PC-9 (cell line): ENCODE results near the gene SPEM3. TPM values are rescaled to one million over a fixed set of nuclear protein-coding genes. Genes with fewer than 3 reads are reported as not detected.

Experiments used
- BruUV-seq: library from RNA; stranded (reverse); fragments of 400-500 nt; replicated peaks from 2 replicates; lab custom pipeline; 2021; lab: Mats Ljungman, UMichigan
- CTCF ChIA-PET: fragments of 300-600 bp; sonication (Branson Sonifier 250); formaldehyde crosslinking; loops from one replicate; lab custom pipeline; 2022; ENCODE audit warnings: antibody characterized with exemption; lab: Charles Lee
- POLR2A ChIA-PET: fragments of 300-600 bp; sonication (Branson Sonifier 250); formaldehyde crosslinking; loops from one replicate; lab custom pipeline; 2022; ENCODE audit warnings: antibody characterized with exemption; ENCODE audit not compliant: unreplicated experiment; lab: Charles Lee
- DNase-seq, 2 experiments: peaks; one replicate each; pipeline versions ENCODE4 v3.0.0 to v3.0.0-alpha.2; 2015 to 2022; ENCODE audit warnings: mixed read lengths in 1 of 2
- H2AFZ ChIP-seq: fragments of 200-600 bp; sonication (generic); 2 replicates; pipeline ENCODE4 v1.8.1; 2017; ENCODE audit warnings: antibody characterized with exemption
- H3F3A ChIP-seq: fragments of 200-600 bp; sonication (generic); 2 replicates; pipeline ENCODE4 v1.8.1; 2017; ENCODE audit warnings: antibody characterized with exemption, mild to moderate bottlenecking, low read depth; ENCODE audit not compliant: insufficient read depth
- H3K27ac ChIP-seq: fragments of 200-600 bp; sonication (generic); 2 replicates; pipeline ENCODE4 v1.6.1; 2016; ENCODE audit warnings: mixed run types
- H3K27me3 ChIP-seq: fragments of 200-600 bp; sonication (generic); 2 replicates; pipeline ENCODE4 v1.6.1; 2016; ENCODE audit warnings: low read depth, mixed run types; ENCODE audit not compliant: insufficient read depth
- H3K36me3 ChIP-seq: fragments of 200-600 bp; sonication (generic); 2 replicates; pipeline ENCODE4 v1.6.1; 2016; ENCODE audit warnings: low read depth, mixed run types
- H3K4me1 ChIP-seq: fragments of 200-600 bp; sonication (generic); replicated peaks from 2 replicates; pipeline ENCODE4 v1.6.1; 2016; ENCODE audit warnings: mixed run types; ENCODE audit not compliant: insufficient read depth
- H3K4me2 ChIP-seq: fragments of 200-600 bp; sonication (generic); 2 replicates; pipeline ENCODE4 v1.6.1; 2017; ENCODE audit warnings: mixed run types
- H3K4me3 ChIP-seq: fragments of 200-600 bp; sonication (generic); 2 replicates; pipeline ENCODE4 v1.6.1; 2016; ENCODE audit warnings: mixed run types
- H3K79me2 ChIP-seq: fragments of 200-600 bp; sonication (generic); 2 replicates; pipeline ENCODE4 v1.6.1; 2017; ENCODE audit warnings: low read depth, mixed run types
- H3K9me2 ChIP-seq: fragments of 200-600 bp; sonication (generic); 2 replicates; pipeline ENCODE4 v1.8.1; 2017; ENCODE audit warnings: mild to moderate bottlenecking; ENCODE audit not compliant: insufficient read depth
- H3K9me3 ChIP-seq: fragments of 200-600 bp; sonication (generic); 2 replicates; pipeline ENCODE4 v1.8.1; 2016; ENCODE audit warnings: low read depth; ENCODE audit not compliant: insufficient read depth
- H4K20me1 ChIP-seq: fragments of 200-600 bp; sonication (generic); 2 replicates; pipeline ENCODE4 v1.8.1; 2017; ENCODE audit not compliant: insufficient read depth
- CTCF ChIP-seq: fragments of 200-600 bp; sonication (generic); conservative IDR thresholded peaks from 2 replicates; pipeline ENCODE4 v1.6.1; 2017; ENCODE audit warnings: mixed run types, antibody characterized with exemption, mild to moderate bottlenecking, moderate library complexity
- EZH2 ChIP-seq: fragments of 200-600 bp; sonication (generic); IDR thresholded peaks from 2 replicates; pipeline ENCODE4 v1.8.0; 2017; ENCODE audit warnings: antibody characterized with exemption, low read depth
- intact Hi-C: fragments of 100-400 bp; cut with micrococcal nuclease; formaldehyde crosslinking; loops from one replicate; pipeline ENCODE4 v1.10.0; 2022; ENCODE audit not compliant: unreplicated experiment
- total RNA-seq: library from RNA; stranded (reverse); gene quantifications from 2 replicates; pipeline ENCODE4 v1.2.3, GENCODE V29; 2021

Gene SPEM3
- total RNA-seq, 1 experiment from 2014 or later = not detected

- TF ChIP-seq EZH2 = no peak
- TF ChIP-seq CTCF = no peak
- intact Hi-C loops = no loop called here
- no peak for DNase-seq
- CTCF ChIA-PET = no interaction called here
- Histone ChIP-seq H3F3A (no peaks in the 10 kb centered on the region), H3K9me3 (no peaks in the 10 kb centered on the region), H3K36me3 (no peaks in the 10 kb centered on the region), H4K20me1 (no peaks in the 10 kb centered on the region), H3K27ac (no peak overlapping the region), H3K4me1 (no peaks in the 10 kb centered on the region; the same call in 1 of the 2 replicates), H3K9me2 (no peaks in the 10 kb centered on the region), H3K4me3 (no peak overlapping the region), H3K27me3 (no peaks in the 10 kb centered on the region), H2AFZ (no peak overlapping the region), H3K4me2 (no peak overlapping the region), H3K79me2 (no peaks in the 10 kb centered on the region)
- no TSS peak for BruUV-seq
- POLR2A ChIA-PET = no interaction called here
Observed at GRCh38 chr17:7409716-7410115, 18.9 kb upstream of the SPEM3 start.

DNA sequence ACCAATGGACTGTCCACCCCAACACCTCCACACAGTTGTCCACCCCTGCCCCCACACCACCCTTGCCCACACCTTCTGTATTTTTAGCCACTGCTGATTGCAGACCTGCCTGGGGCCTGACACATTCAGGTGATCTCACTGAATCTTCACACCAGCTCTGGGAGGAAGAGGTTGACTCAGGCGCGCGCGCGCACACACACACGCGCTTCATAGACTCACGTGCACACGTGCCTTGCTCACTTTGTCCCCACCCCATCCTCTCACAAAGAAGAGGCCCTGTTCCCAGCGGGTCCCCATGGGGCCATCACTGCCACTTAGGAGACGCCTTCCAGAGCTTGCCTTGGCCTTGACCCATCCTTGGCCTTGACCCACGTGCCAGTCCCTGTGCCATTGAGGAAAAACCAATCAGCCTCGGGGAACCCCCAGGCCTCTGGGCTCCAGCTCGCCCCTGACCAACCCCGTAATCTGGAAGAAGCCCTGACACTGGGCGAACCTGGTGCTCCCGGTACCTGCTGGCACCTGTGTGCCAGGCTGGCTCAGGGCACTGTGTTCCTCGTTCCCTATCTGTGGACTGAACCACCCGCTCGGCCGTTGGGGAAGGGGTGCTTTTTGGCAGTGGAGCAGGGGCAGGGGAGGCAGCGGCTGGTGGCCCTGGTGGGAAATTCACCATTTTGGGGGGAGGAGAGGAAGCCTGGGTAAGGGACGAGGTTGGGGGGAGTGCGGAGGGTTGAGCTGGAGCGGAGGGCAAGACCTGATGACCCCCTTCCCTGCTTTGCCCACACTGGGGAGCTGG lies 17.8 kb upstream of the SPEM3 start:
- H3K4me1 ChIP-seq = no peaks in the 10 kb centered on the region; the same call in 1 of the 2 replicates
- DNase-seq = no peak
- no peak for TF ChIP-seq EZH2
- TF ChIP-seq CTCF = no peak
- no peaks in the 10 kb centered on the region for H3K9me3 ChIP-seq
- no peaks in the 10 kb centered on the region for H3K9me2 ChIP-seq
- H3K27me3 ChIP-seq = no peaks in the 10 kb centered on the region
- no peak overlapping the region for H3K4me3 ChIP-seq
- no peak overlapping the region for H3K27ac ChIP-seq
- POLR2A ChIA-PET = no interaction called here
- H4K20me1 ChIP-seq = no peaks in the 10 kb centered on the region
- no peaks in the 10 kb centered on the region for H3F3A ChIP-seq
- CTCF ChIA-PET = no interaction called here
- H3K36me3 ChIP-seq = no peaks in the 10 kb centered on the region
- H3K79me2 ChIP-seq = no peaks in the 10 kb centered on the region
- no TSS peak for BruUV-seq
- intact Hi-C loops = no loop called here
- H3K4me2 ChIP-seq = no peak overlapping the region
- no peak overlapping the region for H2AFZ ChIP-seq

DNA sequence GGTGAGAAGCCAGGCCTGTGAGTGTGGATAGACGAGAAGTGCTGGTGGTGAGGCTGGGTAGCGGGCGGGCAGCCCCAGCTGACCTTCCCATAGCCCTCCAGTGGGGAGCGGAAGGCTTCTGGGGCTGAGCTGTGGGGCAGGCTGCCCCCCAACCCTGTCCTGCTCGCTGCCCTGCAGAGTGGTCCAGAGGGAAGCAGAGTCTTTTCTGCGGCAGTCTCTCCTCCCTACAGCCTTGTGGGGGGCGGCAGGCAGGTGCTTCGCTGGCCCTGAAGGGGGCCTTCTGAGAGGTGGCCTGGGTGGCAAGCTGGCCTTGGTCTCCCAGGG lies 17.3 kb upstream of the SPEM3 start:
- Histone ChIP-seq H3K4me3 (no peak overlapping the region), H4K20me1 (no peaks in the 10 kb centered on the region), H3K36me3 (no peaks in the 10 kb centered on the region), H3K27me3 (no peaks in the 10 kb centered on the region), H3K9me3 (no peaks in the 10 kb centered on the region), H3K27ac (no peak overlapping the region), H3K9me2 (no peaks in the 10 kb centered on the region), H3K4me1 (no peaks in the 10 kb centered on the region), H3K79me2 (no peaks in the 10 kb centered on the region), H3K4me2 (no peak overlapping the region), H3F3A (no peaks in the 10 kb centered on the region; the same call in 1 of the 2 replicates), H2AFZ (no peak overlapping the region)
- DNase-seq = no peak
- BruUV-seq = no TSS peak
- TF ChIP-seq EZH2 (no peak), CTCF (no peak)
- POLR2A ChIA-PET = no interaction called here
- CTCF ChIA-PET = no interaction called here
- intact Hi-C loops = no loop called here
